Glomerular endothelial cell (primary cell): ENCODE data around the gene TPPP2. TPM values are rescaled to one million over a fixed set of nuclear protein-coding genes. Genes with fewer than 3 reads are reported as not detected.
"Not testable (repeated sequence)": the region's sequence is repeated elsewhere in the genome, so short reads cannot be mapped to it uniquely, and the experiment has no call there.

Source experiments
- DNase-seq: peaks from one replicate; pipeline ENCODE4 v3.0.0-alpha.2; 2011; ENCODE audit warnings: low read depth, low spot score; ENCODE audit errors: extremely low read depth
- total RNA-seq: library from RNA; depleted of rRNA; stranded (reverse); fragments of >200 nt; gene quantifications from 2 replicates; pipeline ENCODE4 v1.2.3, GENCODE V29; 2015

The TPPP2 gene
- total RNA-seq, 1 donor from 2014 or later: not detected

DNA sequence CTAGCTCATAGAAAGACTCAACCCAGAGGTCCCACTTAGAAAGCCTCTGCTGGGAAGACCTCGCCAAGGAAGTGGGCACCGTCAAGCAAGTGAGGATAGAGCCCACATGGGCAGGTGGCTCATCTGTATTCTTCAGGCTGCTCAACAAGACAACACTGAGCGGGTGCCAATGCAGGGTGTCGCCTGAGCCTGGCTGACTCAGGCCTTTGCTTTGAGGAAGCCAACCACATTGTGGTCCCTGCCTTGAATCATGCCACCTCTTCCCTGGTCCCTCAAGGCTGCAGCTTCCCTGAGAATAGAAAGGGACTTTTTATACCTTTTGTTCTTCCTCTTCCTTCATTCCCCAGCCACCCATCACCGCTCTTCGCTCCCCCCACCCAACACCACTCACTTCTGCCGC lies 6.7 kb downstream of the TPPP2 start:
- no peak for DNase-seq

- DNase-seq: no peak
Observed at GRCh38 chr14:21037156-21037555, 7.1 kb downstream of the TPPP2 start.

DNA sequence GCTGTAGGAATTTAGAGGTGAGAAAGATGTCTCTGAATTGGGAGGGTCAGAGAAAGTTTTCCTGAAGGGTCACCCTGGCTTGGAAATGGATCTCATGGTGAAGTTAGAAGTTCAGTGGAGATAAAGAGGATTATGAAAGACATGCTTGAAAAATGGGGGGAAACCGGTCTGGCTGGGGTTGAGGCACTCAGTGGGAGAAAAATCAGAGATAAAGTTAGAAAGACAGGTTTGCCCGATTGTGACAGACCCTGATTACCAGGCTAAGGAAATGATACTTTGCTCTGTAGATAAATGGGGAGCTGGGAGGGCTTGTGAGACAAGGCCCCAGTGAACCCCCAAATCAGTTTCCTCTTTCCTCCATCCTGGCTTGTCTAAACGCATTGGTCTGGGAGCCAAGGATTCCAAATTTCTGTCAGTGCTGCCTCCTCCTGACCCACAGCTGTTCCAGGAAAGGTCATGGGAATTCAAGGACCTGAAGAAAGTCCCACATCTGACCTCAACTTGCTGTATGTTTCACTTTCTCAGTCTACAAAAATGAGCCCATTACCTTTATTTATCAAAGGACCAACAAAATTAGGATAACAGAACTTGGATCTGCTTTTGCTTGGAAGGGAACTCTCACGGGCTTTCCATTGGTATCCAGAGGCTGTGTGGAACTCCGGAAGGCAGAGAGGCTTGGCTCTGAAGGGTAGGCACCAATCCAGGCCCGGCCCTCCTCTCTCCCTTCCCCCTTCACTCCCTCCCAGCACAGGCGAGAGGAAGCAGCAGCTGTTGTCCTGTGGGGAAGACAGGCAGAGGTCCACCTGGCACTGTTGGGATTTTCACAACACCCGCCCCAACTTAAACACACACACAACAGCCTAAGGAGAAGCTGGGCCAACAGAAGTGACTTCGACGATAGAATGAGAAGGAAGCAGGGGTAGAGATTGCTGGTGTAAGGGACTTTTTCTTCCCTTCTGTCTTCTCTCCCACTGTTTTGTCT lies 8.7 kb downstream of the TPPP2 start:
- no peak for DNase-seq

GRCh38 chr14:21039585-21040369 lies 9.8 kb downstream of the TPPP2 start:
- peak; percentile 27 for DNase-seq

- DNase-seq: no peak
Observed at GRCh38 chr14:21040370-21040925, 10.4 kb downstream of the TPPP2 start.

DNA sequence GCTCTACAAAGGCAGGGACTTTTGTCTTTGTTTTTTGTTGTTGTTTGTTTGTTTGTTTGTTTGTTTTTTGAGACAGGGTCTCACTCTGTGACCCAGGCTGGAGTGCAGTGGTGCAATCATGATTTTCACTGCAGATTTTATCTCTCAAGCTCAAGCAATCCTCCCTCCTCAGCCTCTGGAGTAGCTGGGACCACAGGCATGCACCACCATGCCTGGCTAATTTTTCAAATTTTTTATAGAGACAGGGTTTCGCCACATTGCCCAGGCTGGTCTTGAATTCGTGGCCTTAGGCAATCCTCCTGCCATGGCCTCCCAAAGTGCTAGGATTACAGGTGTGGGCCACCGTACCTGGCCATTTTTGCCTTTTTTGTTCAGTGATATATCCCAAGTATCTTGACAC lies 10.9 kb downstream of the TPPP2 start:
- not testable (repeated sequence) for DNase-seq

GRCh38 chr14:21041676-21042433 lies 11.8 kb downstream of the TPPP2 start, which contains the start of gene RNASE7:
RNASE7 (plus strand) TSS chr14:21042362; CDS start chr14:21042993, 631 bp downstream.
- DNase-seq: no peak

- no peak for DNase-seq
Observed at GRCh38 chr14:21042918-21043317, 12.9 kb downstream of the TPPP2 start.

GRCh38 chr14:21043387-21043973 lies 13.5 kb downstream of the TPPP2 start:
- no peak for DNase-seq

DNA sequence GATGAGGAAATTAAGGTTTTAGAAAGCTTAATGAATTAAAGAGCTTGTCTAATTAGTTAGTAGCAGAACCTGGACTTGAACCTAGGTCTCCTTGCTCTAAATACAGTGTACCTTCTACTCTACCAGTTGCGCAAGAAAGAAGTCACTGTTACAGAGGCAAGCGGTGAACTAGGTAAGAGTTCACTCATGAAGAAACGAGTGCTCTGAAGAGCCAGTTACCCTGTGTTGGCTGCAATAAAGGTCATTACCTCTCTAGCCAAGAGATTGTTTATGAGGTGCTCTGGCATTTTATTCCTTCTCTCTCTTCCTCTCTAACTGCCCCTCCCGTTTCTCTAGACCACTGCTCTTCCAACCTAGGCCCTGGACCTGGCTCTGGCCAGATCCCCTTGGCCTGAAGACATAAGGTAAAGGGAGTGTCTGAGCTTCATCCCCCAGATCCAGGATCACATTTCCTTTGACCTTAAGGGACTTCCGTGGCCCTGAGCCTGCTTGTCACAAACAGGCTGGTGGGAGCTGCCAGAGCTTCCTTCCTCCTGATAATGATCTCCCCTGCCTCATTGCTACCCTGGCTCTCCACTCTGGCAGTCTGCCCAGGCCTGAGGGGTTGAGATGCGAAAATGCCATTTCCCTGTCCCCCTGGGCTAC lies 14.1 kb downstream of the TPPP2 start:
- no peak for DNase-seq

GRCh38 chr14:21047378-21047781 lies 17.4 kb downstream of the TPPP2 start:
- DNase-seq: no peak

DNA sequence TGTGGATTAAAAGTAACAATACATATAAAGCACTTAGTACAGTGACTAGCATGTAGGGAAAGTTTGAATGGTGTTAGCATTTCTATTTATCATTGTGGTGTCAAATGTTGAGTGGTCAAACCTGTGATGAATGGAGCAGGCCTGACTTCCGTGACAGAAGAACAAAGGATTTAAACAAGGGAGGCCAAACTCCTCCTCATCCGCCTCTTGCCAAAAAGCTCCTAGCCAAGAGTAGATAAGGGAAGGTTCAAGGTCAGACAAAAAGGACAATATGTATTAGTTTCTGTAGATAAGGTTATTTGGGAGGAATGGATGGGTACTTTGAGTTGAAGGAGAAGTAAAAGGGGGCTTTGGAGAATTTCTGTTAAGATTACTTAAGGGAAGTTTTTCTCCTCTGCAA lies 18.6 kb downstream of the TPPP2 start:
- no peak for DNase-seq

GRCh38 chr14:21049271-21049673 lies 19.3 kb downstream of the TPPP2 start:
- DNase-seq: no peak

- DNase-seq: no peak
Observed at GRCh38 chr14:21050597-21050996, 20.6 kb downstream of the TPPP2 start.

DNA sequence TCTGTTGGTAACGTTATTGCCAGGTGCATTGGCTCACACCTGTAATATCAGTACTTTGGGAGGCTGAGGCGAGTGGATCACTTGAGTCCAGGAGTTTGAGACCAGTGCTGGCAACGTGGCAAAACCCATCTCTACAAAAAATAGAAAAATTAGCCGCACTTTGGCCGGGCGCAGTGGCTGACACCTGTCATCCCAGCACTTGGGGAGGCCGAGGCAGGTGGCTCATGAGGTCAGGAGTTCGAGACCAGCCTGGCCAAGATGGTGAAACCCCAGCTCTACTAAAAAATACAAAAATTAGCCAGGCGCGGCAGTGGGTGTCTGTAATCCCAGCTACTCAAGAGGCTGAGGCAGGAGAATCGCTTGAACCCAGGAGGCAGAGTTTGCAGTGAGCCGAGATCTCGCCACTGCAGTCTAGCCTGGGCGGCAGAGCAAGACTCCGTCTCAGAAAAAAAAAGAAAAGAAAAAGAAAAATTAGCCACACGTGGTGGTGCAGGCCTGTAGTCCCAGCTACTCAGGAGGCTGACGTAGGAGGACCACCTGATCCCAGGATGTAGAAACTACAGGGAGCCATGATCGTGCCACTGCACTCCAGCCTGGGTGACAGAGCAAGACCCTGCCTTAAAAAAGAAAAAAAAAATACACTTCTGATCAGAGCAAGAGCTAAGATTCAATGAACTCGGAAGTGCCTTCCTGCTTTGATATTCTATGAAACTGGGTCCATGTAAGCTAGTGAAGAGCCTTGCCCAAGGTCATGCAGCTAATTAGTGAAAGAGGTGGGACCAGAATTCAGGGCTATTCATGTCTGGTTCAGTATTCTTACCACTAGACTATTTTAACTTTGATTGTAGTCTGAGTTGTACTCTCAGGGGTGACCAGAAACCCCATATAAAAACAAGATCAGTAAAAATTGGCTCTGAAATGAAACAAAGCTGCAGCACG lies 23.4 kb downstream of the TPPP2 start:
- no peak for DNase-seq

- DNase-seq: no peak
Observed at GRCh38 chr14:21054123-21054767, 24.2 kb downstream of the TPPP2 start.

GRCh38 chr14:21054768-21055145 lies 24.7 kb downstream of the TPPP2 start:
- no peak for DNase-seq
